Lower leg skin (tissue), 3 donors: Measurements from ENCODE around the gene IFFO2.

Source experiments
- POLR2A ChIP-seq, 2 donors: fragments of 450-650 bp; IDR thresholded peaks; one replicate each; pipeline ENCODE4 v1.6.1; 2016 to 2017; ENCODE audit warnings: antibody characterized with exemption in 2 of 2, mild to moderate bottlenecking in 1 of 2, moderate library complexity in 1 of 2
- TF ChIP-seq, protein P1 (sequence below), 3 donors: fragments of 450-650 bp; IDR thresholded peaks; one replicate each; pipeline ENCODE4 v1.5.1; 2016; ENCODE audit warnings: antibody characterized with exemption in 3 of 3, mild to moderate bottlenecking in 3 of 3, moderate library complexity in 2 of 3

DNA sequence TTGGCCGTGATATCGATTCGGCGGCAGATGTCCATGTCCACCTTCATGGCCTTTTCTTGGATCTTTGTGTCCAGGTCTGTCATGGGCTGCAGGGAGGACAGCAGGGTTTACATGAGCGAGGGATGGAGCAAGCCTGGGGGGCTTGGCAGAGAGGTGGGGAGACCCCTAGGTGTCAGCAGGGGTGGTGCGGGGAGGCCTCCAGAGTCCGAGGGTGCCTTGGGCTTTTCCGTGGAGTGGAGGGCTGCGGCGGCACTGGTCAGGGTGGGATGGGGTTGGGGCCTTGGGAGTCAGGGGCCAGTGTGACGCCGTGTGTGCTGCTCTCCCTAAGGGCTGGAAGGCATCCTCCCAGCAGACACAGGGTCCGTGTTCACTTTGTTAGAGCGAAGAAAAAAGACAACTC is 38.1 kb downstream of the IFFO2 start:
- TF ChIP-seq, protein P1, sequence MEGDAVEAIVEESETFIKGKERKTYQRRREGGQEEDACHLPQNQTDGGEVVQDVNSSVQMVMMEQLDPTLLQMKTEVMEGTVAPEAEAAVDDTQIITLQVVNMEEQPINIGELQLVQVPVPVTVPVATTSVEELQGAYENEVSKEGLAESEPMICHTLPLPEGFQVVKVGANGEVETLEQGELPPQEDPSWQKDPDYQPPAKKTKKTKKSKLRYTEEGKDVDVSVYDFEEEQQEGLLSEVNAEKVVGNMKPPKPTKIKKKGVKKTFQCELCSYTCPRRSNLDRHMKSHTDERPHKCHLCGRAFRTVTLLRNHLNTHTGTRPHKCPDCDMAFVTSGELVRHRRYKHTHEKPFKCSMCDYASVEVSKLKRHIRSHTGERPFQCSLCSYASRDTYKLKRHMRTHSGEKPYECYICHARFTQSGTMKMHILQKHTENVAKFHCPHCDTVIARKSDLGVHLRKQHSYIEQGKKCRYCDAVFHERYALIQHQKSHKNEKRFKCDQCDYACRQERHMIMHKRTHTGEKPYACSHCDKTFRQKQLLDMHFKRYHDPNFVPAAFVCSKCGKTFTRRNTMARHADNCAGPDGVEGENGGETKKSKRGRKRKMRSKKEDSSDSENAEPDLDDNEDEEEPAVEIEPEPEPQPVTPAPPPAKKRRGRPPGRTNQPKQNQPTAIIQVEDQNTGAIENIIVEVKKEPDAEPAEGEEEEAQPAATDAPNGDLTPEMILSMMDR (IDR thresholded peaks at IDR 0.05), result no peak
- TF ChIP-seq POLR2A (IDR thresholded peaks at IDR 0.05), result no peak
